ENCODE results near the gene PLEKHS1. TPM values are rescaled to one million over a fixed set of nuclear protein-coding genes. Genes with fewer than 3 reads are reported as not detected.
"Not testable (repeated sequence)": the region's sequence is repeated elsewhere in the genome, so short reads cannot be mapped to it uniquely, and the experiment has no call there.

PLEKHS1 gene
- total RNA-seq, 2 donors from 2014 or later, result 0.84 to 13.3 TPM

DNA sequence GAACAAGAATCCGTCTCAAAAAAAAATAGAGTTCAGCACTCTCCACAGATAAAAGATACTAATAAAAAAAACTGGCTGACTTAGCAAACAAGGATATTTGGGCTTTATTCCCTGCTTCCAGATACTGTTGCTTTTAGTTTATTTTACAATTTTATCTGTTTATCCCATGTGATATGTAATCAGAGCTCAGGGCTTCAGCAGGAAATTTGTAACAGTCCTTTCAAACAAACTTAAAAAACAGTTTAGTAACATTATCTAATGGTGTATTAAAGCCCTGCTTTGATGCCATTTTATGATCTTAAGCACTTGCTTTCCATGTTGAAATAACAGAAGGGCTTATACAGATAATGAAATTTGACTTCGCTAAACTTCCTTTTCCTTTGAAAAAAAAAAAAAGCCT lies 74.3 kb downstream of the PLEKHS1 start:
- no peak for TF ChIP-seq CTCF (IDR thresholded peaks at IDR 0.05)
- Histone ChIP-seq H3K9ac (ENCODE audit: low read depth in 2 of 2, low read length in 2 of 2) (no peak overlapping the region), H3K27ac (no peak overlapping the region), H3K9me3 (no peaks in the 10 kb centered on the region), H3K36me3 (no peaks in the 10 kb centered on the region), H3K4me3 (no peak overlapping the region), H3K27me3 (no peaks in the 10 kb centered on the region), H3K4me1 (no peaks in the 10 kb centered on the region)
- intact Hi-C loops (cut with DNase I), result no loop called here
- no peak for DNase-seq

DNA sequence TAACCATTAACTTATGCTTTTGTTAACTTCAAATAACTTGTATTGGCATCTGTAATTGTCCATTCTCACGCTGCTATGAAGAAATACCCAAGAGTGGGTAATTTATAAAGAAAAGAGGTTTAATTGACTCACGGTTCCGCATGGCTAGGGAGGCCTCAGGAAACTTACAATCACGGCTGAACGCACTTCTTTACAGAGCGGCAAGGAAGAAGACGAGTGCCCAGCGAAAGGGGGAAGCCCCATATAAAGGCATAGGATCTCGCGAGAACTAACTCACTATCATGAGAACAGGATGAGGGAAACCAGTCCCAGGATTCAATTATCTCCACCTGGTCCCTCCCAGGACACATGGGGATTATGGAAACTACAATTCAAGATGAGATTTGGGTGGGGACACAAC lies 77.1 kb downstream of the PLEKHS1 start:
- H3K36me3 ChIP-seq; H3K27me3 ChIP-seq; H3K9ac ChIP-seq (ENCODE audit: low read depth in 2 of 2, low read length in 2 of 2); intact Hi-C loops (cut with DNase I); H3K4me3 ChIP-seq; H3K9me3 ChIP-seq; DNase-seq; H3K27ac ChIP-seq; H3K4me1 ChIP-seq: not testable (repeated sequence)

Small RNA genes lying within 50 kb of the gene (microRNA-seq; reads per million reads assigned to microRNA genes)
- not detected for gene MIR4483

Other genes starting within 250 kb of the PLEKHS1 start
- under 1 TPM in 1 of 2 donors, not detected in 1; 0.79 TPM for gene HABP2, start 198.6 kb upstream of the PLEKHS1 start, total RNA-seq
- 1 to 10 TPM; 1.1 to 1.3 TPM for gene NRAP, start 87.6 kb upstream of the PLEKHS1 start, total RNA-seq
- 100 to 1,000 TPM in 1 of 2 donors, 10 to 100 TPM in 1; 76.9 to 139 TPM for gene CASP7, start 71.8 kb upstream of the PLEKHS1 start, total RNA-seq
- 1 to 10 TPM; 6.2 to 8.5 TPM for gene DCLRE1A, start 102.4 kb downstream of the PLEKHS1 start, total RNA-seq
- gene NHLRC2, start 103.0 kb downstream of the PLEKHS1 start, total RNA-seq, result 10 to 100 TPM; 31.2 to 46.1 TPM

Data from colonic mucosa (tissue), 4 donors.